NCI-H82 (cell line): ENCODE results near the gene NSMF.

Experiments
- DNase-seq: peaks from one replicate; lab custom pipeline; 2025; lab: John Stamatoyannopoulos, UW

NSMF gene

GRCh38 chr9:137430723-137431415 lies 28.3 kb downstream of the NSMF start:
- DNase-seq: no peak

- DNase-seq: peak; percentile 53
Observed at GRCh38 chr9:137429974-137430722, 29.0 kb downstream of the NSMF start.

DNA sequence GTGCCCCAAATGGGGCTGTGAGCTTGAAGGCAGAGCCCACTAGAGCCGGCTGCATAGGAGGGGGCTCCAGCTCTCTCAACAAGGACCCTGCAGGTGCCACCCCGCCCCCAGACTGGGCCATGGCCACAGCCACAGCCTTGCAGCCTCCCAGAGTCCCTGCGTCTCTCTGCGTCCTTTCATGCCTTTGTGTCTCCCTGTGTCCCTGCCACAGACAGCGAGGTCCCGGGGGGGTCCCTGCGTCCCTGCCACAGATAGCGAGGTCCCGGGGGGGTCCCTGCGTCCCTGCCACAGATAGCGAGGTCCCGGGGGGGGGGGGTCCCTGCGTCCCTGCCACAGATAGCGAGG lies 29.6 kb downstream of the NSMF start:
- DNase-seq: no peak

DNA sequence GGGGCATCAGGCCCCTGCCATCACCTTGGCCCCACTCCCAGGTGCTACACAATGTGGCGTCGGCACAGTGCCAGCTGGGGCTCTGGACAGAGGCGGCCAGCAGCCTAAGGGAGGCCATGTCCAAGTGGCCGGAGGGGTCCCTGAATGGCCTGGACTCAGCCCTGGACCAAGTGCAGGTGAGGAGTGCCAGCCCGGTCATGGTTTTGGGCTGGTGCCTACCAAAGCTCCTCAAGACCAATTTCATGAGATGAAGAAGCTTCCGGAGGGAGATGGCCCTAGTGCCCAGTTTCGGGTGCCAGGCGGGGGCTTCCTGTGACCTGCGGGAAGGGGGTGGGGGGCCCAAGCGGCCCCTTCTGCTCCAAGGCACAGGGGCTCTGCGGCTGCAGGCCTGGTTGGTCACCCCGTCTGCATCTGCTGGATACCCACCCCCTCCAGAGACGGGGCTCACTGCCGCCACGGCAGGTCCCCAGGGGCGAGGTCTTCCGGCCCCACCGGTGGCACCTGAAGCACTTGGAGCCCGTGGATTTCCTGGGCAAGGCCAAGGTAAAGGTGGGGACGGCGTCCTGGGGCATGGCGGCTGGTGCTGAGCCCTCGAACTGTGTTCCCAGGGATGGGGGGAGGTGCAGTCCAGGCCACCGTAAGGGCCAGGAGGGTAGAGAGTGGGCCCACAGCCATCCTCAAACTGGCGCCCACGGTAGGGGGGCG lies 30.1 kb downstream of the NSMF start:
- no peak for DNase-seq

GRCh38 chr9:137428311-137428630 lies 30.9 kb downstream of the NSMF start:
- DNase-seq: no peak

DNA sequence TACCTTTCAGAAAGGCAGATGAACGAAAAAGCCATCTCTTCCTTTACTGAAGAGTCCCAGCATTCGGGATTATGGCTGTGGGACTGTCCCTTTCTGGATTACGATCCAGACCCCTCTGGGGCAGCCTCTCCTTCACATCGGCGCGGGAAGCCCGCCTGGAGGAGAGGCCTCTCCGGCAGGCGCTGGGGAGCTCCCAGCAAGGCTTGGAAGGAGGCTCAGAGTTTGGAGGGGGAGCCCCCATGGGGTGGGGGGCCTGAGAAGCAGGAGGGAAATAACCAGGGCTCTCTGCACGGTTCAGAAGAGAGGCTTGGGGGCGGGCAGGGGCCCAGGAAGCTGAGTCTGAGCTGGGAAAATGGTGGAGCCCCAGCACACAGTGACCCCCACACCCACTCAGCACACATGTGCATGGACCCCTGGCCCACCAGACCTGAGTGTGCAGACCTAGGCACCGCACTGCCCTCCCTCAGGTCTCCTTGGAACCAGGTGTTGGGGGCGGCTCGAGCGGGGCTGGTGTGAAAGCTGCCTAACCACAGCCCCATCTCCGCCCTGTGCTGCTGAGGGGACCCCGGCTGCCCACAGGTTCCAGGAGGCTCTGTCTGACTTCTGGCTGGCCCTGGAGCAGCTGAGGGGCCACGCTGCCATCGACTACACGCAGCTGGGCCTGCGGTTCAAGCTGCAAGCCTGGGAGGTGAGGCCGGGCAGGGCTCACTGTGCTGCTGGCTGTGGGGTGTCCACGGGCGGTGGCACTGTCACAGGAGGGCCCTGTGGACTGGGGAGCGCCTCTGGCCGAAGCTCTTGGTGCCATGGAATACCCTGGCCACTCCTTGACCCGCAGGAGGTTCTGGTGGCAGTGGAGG lies 31.5 kb downstream of the NSMF start:
- DNase-seq: no peak

DNA sequence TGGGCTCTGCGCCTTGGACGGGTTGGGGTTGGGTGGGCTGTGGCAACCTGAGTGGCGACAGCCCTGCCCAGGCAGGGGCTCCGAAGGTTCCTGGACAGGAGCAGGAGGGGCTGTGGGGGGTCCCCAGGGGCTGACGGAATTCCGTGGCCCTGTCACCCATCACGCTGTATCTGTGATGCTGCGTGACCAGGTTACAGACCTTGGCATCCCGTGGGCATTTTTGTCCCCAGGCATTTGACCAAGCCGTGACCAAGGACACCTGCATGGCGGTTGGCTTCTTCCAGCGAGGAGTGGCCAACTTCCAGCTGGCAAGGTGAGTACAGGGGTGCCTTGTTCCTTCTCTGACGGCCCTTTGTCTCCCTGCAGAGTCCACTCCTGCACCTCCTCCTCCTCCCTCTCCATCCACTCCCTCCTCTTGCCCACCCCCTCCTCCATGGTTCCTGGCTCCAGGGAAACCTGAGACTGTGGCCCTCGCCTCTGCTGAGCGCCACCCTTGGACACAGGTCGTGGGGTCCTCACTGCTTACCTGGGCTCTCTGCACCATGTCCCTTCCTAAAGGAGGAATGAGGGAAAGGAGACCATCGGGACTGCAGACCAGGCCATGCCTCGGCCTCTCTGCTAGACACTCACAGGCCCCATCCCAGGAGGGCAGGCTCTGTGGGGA lies 33.0 kb downstream of the NSMF start:
- DNase-seq: no peak

DNA sequence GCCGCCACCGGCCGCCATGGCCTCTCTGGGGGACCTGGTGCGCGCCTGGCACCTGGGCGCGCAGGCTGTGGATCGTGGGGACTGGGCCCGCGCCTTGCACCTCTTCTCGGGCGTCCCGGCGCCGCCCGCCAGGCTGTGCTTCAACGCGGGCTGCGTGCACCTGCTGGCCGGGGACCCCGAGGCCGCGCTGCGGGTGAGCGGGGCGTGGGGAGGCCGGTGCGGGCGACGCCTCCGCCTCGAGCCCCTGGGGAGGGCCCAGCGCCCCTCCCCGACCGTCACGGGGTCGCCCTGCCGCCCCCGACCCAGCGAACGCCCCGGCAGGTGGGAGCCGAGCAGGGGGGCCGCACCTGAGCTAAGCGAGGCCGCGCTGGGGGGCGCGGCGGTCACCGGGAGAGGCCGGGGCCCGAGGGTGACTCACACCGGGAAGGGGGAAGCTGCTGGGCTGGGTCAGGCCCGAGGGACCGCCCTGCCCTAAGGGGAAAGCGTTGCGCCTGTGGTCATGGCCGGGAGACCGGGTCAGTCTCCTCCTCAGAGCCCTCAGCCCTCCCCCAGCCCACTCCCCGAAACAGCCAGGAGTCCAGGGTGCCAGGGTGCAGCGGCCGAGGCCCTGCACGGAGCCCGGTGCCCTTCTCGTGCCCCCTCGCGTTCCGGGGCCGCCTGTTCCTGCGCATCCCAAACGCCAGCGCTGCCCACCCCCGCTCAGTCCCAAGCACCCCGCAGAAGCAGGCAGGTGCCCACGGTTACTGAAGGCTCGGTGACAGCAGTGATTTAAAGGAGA lies 35.4 kb downstream of the NSMF start:
- no peak for DNase-seq

DNA sequence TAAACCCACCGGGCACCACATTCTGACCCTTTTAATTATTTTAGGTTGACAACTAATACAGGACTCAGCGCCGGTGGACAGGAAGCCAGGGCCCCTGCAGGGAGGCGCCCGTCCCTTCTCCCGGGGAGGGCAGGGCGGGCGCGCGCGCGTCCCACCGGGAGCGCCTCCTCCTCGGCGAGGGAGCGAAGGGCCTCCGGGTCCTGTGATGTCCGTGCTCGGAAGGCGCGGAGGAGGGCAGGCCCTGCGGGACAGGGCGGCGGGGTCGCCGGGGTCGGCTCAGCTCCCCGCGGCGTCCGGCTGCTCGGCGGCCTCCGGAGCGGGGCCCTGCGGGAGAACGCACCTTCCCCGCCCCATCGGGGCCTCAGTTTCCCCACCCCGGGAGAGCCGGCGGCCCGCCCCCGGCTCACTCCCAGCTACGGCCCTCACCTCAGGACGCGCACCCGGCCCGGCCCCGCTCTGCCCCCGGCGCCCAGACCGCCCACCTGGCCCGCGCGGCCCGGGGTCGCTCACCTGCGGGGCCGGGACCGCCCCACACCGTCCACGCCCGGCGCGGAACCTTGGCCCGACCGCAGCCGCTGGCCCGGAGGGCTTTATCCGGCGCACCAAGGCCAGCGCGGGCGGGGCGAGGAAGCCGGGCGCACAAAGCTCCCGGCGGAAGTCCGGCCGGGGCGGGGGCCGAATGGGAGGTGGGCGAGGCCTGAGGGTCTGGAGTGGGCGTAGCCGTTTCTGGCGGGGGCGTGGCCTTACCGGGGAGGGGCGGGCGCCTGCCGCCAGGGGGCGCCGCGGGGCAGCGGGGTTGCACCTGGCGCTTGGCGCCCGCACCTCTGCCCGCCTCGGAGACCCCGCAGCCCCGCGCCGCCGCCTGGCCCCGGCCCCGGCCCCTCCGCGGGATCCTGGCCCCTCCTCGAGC lies 36.3 kb downstream of the NSMF start, which contains the start of the genes EXD3 and NOXA1:
EXD3 (minus strand) TSS at position 559 of the 910 bp plus-strand sequence. CDS start 27,805 bp downstream, outside the sequence.
NOXA1 (plus strand) TSS at position 790 of the 910 bp plus-strand sequence. CDS start 137 bp downstream, outside the sequence.
- peak; percentile 95 for DNase-seq

DNA sequence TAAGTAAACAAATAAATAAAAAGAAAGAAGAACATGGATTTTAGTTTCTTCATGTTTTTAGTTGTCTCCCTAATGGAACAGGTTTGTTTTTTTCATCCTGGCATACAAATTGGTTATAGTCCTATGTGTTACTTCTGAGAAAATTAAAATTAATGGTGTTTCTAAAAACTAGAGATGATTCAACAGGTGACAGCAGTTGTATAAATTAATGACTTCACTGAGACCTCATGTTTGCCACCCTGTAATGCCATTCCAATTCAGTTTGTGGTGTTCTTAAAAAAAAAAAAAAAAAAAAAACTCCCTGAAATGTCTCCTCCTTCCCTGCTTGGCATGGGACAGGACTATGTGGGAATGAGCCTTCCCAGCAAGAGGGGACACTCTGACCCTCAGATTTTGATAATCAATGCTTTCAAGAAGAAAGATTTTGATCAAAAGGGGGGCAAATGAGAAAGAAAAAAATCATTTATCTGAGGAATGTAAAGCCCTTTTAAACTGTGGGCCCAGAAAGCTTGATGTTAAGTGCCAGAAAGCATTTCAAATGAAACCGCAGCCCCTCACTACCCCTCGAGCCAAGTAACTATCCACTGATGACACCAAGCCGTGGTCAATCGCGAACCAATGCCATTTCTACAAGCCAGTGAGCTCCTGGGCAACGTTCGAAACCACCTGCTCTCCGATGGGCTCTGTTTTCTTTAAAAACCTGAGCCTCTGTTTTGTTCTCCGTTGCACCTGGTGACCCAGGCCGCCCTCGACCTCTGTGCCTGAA lies 37.1 kb downstream of the NSMF start:
- no peak for DNase-seq

DNA sequence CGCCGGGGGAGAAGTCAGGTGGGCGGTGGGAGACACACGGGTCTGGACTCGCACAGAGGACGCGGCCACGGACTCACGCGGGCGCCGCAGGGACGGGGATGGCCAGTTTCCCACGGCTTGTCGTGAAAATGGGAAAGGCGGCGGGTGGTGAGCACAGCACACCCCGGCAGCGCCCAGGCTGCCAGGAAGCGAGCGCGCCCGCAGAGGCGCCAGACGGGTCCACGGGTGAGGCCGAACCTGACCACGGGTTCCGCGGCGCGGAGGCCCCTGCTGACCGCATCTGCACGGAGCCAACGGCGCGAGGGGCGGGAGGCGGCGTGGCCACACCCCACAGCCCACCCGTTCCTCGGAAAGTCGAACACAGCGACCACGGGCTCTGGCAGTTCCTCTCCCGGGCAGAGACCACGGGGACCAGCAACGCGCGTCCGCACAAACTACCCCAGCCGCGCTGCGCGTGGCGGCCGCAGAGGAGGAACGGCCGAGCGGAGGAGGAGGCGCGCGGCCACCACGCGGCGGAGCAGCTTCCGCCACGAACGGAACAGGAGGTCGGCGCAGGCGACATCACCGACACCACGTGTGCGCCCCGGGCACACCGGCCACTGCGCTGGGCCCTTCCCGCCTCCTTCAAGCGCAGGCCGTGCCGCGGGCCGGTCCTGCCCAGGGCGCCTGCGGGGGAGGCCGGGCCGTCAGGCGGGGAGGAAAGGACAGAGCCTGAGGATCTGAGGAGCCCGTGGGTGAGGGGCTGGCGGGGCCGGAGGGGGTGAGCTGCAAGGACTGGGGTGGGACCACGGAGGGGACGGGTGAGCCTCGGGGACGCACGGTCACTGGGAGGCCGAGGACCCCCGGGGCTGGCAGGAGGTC lies 41.7 kb downstream of the NSMF start:
- DNase-seq: no peak

- no peak for DNase-seq
Observed at GRCh38 chr9:137416563-137417151, 42.5 kb downstream of the NSMF start.

DNA sequence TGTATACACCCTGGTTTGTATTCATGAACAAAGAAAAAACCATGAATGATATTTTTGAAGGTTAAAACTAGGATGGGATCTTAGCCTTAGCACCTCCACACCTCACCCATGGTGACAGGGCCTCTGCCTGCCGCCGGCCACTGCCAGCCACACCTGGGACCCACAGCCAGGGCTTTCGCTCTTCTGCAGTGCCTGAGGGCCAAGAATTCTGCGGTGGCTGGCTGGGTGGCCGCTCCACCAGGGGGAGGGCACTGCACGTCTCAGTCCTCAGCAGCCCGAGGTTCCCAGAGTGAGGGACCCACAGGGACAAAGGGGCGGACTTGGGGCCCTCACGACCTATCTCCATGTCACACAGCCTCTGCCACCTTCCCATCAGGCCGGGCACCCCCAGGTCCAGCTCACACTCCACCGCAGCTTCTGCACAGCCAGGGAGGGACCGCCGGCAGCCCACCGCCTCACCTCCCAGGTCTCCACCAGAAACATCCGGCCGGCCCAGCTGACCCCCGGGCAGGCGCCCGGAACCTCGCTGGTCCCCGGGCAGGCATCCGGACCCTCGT lies 43.0 kb downstream of the NSMF start:
- DNase-seq: no peak

DNA sequence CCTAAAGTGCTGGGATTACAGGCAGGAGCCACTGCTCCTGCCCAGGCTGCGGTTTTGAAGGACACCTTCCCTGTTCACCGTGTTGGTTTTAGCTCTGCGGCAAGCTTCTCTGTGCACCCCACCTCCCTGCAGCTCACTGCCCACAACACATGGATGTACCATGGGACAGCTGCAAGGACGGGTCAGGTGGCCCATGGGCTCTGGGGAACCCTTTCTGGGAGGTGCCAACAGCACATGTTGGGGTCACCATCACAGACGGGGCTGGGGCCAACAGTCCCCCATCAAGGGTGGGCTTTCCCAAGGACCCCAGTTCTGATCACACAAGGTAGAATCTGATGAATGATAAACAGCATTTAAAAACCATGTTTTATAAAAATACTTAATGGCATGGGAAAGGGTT lies 43.7 kb downstream of the NSMF start:
- DNase-seq: no peak

DNA sequence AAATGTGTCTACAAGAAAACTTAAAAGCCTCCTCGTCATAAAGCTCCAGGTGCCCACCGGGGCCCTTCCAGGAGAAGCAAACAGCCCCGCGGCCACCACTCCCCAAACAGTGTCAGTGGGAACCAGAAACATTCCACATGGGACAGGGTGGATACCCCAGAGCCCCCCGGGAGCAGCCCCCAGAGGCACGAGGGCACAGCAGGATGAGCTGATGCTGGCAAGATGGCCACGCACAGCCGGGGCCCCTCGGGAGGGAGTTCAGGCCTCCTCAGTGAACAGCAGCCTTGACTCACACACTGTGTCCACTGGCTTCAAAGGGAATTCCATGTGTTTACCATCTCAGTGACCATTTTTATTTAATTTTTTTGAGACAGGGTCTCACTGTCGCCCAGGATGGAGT lies 46.7 kb downstream of the NSMF start:
- no peak for DNase-seq

- no peak for DNase-seq
Observed at GRCh38 chr9:137411645-137412380, 47.3 kb downstream of the NSMF start.

DNA sequence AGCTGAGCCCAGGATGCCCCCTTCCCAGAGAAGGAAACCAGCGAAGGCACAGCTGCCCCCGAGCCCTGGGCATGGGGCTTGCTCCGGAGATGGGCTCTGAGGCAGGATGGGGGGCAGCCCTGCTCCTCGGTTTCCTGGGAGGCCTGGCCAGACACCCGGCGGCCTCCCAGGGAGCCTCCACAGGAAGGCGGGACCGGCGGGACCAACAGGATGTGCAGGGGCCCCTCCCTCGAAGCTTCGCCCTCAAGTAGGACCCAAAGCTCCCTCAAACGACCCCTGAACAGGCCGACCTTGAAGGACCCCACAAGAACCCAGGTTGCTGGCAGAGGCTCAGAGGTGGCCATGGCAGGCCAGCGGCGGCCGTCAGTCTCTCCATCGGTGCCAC lies 47.9 kb downstream of the NSMF start:
- no peak for DNase-seq
